Panc1 (cell line): ENCODE data around the gene OOSP4A. TPM values are rescaled to one million over a fixed set of nuclear protein-coding genes. Genes with fewer than 3 reads are reported as not detected.

ENCODE experiments used
- ATAC-seq: fragments of 200-7000 bp; cut with Tn5 transposase; 2 replicates; pipeline ENCODE4 v1.9.1; 2020; ENCODE audit warnings: mild to moderate bottlenecking, moderate library complexity
- BruUV-seq: library from RNA; stranded (reverse); fragments of 400-500 nt; replicated peaks from 2 replicates; lab custom pipeline; 2021; lab: Mats Ljungman, UMichigan
- CTCF ChIA-PET: fragments of 300-600 bp; sonication (Branson Sonifier 250); formaldehyde crosslinking; loops from one replicate; lab custom pipeline; 2022; ENCODE audit warnings: antibody characterized with exemption; lab: Charles Lee
- POLR2A ChIA-PET: fragments of 300-600 bp; sonication (Branson Sonifier 250); formaldehyde crosslinking; loops from one replicate; lab custom pipeline; 2022; ENCODE audit warnings: antibody characterized with exemption; lab: Charles Lee
- DNase-seq: peaks from one replicate; pipeline ENCODE4 v3.0.0-alpha.2; 2010; ENCODE audit warnings: low read depth, low spot score
- H3K27ac ChIP-seq: 2 replicates; pipeline ENCODE4 v1.5.1; 2011; ENCODE audit warnings: mild to moderate bottlenecking, low read length, inconsistent platforms
- H3K27me3 ChIP-seq: fragments of 200-500 bp; sonication (Bioruptor generic); 2 replicates; pipeline ENCODE4 v1.6.0; 2014; ENCODE audit warnings: low read length, inconsistent platforms; ENCODE audit not compliant: control insufficient read depth, insufficient read depth
- H3K36me3 ChIP-seq: fragments of 200-500 bp; sonication (Bioruptor generic); 2 replicates; pipeline ENCODE4 v1.5.1; 2014; ENCODE audit warnings: inconsistent platforms, mild to moderate bottlenecking, low read length, moderate library complexity; ENCODE audit not compliant: control insufficient read depth, insufficient read depth
- H3K4me1 ChIP-seq: 2 replicates; pipeline ENCODE4 v1.5.1; 2011; ENCODE audit warnings: inconsistent platforms, mild to moderate bottlenecking, low read length, moderate library complexity; ENCODE audit not compliant: control insufficient read depth, insufficient read depth
- H3K4me3 ChIP-seq, 2 experiments: 2 replicates each; pipeline ENCODE4 v1.5.1; 2011 to 2012; ENCODE audit warnings: low read depth in 2 of 2, low read length in 2 of 2, mild to moderate bottlenecking in 2 of 2, inconsistent platforms in 1 of 2, moderate library complexity in 1 of 2
- H3K9me3 ChIP-seq: fragments of 200-500 bp; sonication (Bioruptor generic); 2 replicates; pipeline ENCODE4 v1.5.1; 2014; ENCODE audit warnings: low read depth, mild to moderate bottlenecking, inconsistent platforms, low read length, moderate library complexity; ENCODE audit not compliant: control insufficient read depth, insufficient read depth
- POLR2AphosphoS5 ChIP-seq: IDR thresholded peaks from 2 replicates; pipeline ENCODE4 v1.6.1; 2012; ENCODE audit warnings: mild to moderate bottlenecking, low read depth, low read length, moderate library complexity
- REST ChIP-seq, 2 experiments: IDR thresholded peaks; 2 replicates each; pipeline ENCODE4 v1.6.1; 2011 to 2012; ENCODE audit warnings: low read depth in 2 of 2, control low read depth in 1 of 2, low read length in 1 of 2, mild to moderate bottlenecking in 1 of 2, moderate library complexity in 1 of 2; ENCODE audit not compliant: insufficient read depth in 1 of 2
- SIN3A ChIP-seq: IDR thresholded peaks from 2 replicates; pipeline ENCODE4 v1.6.1; 2012; ENCODE audit warnings: low read depth, mild to moderate bottlenecking, low read length, moderate library complexity, borderline replicate concordance; ENCODE audit not compliant: insufficient read depth
- TCF7L2 ChIP-seq: IDR thresholded peaks from 2 replicates; pipeline ENCODE4 v1.6.1; 2011; ENCODE audit warnings: mild to moderate bottlenecking, low read depth, low read length, inconsistent platforms
- in situ Hi-C: cut with HindIII; loops from 2 replicates; pipeline ENCODE4 v1.10.0; 2016; ENCODE audit warnings: low sequenced_read_pairs, low pct_unique_long_range_greater_than_20kb
- intact Hi-C: fragments of 100-400 bp; cut with micrococcal nuclease; formaldehyde crosslinking; loops from one replicate; pipeline ENCODE4 v1.10.0; 2022; ENCODE audit not compliant: unreplicated experiment
- total RNA-seq: library from RNA; stranded (reverse); gene quantifications from one replicate; pipeline ENCODE4 v1.2.1, GENCODE V29; 2021; ENCODE audit not compliant: unreplicated experiment
- TF ChIP-seq, protein P1 (sequence below): fragments of 450-650 bp; IDR thresholded peaks from 2 replicates; pipeline ENCODE4 v1.5.1; 2017; ENCODE audit warnings: mild to moderate bottlenecking

The OOSP4A gene
- total RNA-seq, 1 experiment from 2014 or later, result not detected

- Histone ChIP-seq H3K4me3 (no peak overlapping the region), H3K36me3 (no peaks in the 10 kb centered on the region), H3K4me1 (no peaks in the 10 kb centered on the region), H3K27ac (no peak overlapping the region), H3K9me3 (no peaks in the 10 kb centered on the region), H3K27me3 (no peaks in the 10 kb centered on the region)
- POLR2A ChIA-PET, result no interaction called here
- TF ChIP-seq POLR2AphosphoS5 (no peak), SIN3A (no peak), TCF7L2 (no peak), REST (IDR thresholded peaks at IDR 0.05; ENCODE audit: insufficient read depth in 1 of 2, low read depth in 2 of 2, low read length in 1 of 2) (no peak)
- TF ChIP-seq, protein P1, sequence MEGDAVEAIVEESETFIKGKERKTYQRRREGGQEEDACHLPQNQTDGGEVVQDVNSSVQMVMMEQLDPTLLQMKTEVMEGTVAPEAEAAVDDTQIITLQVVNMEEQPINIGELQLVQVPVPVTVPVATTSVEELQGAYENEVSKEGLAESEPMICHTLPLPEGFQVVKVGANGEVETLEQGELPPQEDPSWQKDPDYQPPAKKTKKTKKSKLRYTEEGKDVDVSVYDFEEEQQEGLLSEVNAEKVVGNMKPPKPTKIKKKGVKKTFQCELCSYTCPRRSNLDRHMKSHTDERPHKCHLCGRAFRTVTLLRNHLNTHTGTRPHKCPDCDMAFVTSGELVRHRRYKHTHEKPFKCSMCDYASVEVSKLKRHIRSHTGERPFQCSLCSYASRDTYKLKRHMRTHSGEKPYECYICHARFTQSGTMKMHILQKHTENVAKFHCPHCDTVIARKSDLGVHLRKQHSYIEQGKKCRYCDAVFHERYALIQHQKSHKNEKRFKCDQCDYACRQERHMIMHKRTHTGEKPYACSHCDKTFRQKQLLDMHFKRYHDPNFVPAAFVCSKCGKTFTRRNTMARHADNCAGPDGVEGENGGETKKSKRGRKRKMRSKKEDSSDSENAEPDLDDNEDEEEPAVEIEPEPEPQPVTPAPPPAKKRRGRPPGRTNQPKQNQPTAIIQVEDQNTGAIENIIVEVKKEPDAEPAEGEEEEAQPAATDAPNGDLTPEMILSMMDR, result no peak
- CTCF ChIA-PET, result no interaction called here
- ATAC-seq, result no peak
- DNase-seq, result no peak
- intact Hi-C loops, result no loop called here
- in situ Hi-C loops, result no loop called here
- BruUV-seq, result no TSS peak
Observed at GRCh38 chr11:59992425-59992824, 28.6 kb downstream of the OOSP4A start.

GRCh38 chr11:59997800-59998199 is 34.0 kb downstream of the OOSP4A start:
- Histone ChIP-seq H3K4me3 (no peak overlapping the region), H3K27ac (no peak overlapping the region), H3K27me3 (no peaks in the 10 kb centered on the region), H3K9me3 (no peaks in the 10 kb centered on the region), H3K36me3 (no peaks in the 10 kb centered on the region), H3K4me1 (no peaks in the 10 kb centered on the region)
- no TSS peak for BruUV-seq
- CTCF ChIA-PET, result interaction anchor here (0.6 kb wide), 1 partner anchor 102 kb away, joined by 3 read pairs; no protein-coding TSS in a partner anchor
- ATAC-seq (no peak), DNase-seq (no peak)
- intact Hi-C loops (no loop called here), in situ Hi-C loops (no loop called here)
- TF ChIP-seq, protein P1, result no peak
- POLR2A ChIA-PET, result no interaction called here
